ENCODE measurements around the gene SLC10A7. TPM values are rescaled to one million over a fixed set of nuclear protein-coding genes. Genes with fewer than 3 reads are reported as not detected.

Gene SLC10A7
- total and polyA plus RNA-seq, 9 of the 15 experiments (the other 6 are each of a cell fraction or from before 2014, with no cell fraction given) = 6.4 to 22.8 (median 16.1) TPM

DNA sequence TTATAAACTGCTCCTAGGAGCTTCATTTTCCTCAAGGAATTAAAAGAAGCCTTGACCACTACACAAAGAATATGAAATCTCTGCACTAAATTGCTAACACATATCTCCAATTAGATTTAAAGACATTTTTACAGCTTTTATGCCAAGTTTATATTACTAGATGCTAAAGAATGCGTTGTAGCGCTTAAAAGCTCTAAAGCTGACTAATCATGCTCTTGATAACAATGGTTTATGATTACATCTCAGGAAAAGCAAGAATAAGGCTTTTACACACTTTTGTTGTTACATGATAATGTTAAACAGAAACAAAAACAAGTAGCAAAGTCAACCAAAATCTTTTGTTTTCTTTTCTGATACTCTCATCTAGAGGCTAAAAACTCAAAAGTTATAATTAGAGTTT, 44.7 kb downstream of the SLC10A7 start:
- H3K9me1 ChIP-seq (ENCODE audit: control insufficient read depth, insufficient read depth, low read length) = no peaks in the 10 kb centered on the region
- ChIA-PET CTCF (ENCODE audit: low intra/inter-chr PET ratio) (no interaction called here), POLR2A (no interaction called here)
- H3K9me3 ChIP-seq (replicated peaks; ENCODE audit: control insufficient read depth, insufficient read depth, low read depth, low read length) = no peaks in the 10 kb centered on the region
- 0 out of 5 replicates have a peak, but pooled peaks cover 0 to 5% of the 10 kb centered on the region in 2 experiments for H3K4me1 ChIP-seq (replicated peaks in 1 of 2; ENCODE audit: control insufficient read depth in 2 of 2, insufficient read depth in 2 of 2, low read length in 2 of 2)
- H3K36me3 ChIP-seq (ENCODE audit: control insufficient read depth, insufficient read depth, low read length) = no peaks in the 10 kb centered on the region
- H3K27me3 ChIP-seq (ENCODE audit: control insufficient read depth in 2 of 2, insufficient read depth in 2 of 2, low read length in 2 of 2) = no peaks in the 10 kb centered on the region
- no peak overlapping the region for H2AFZ ChIP-seq (ENCODE audit: low read depth, low read length)
- BruUV-seq (replicated peaks) = no TSS peak
- 56% methylated on average over 2 of the region's 2 CpGs for WGBS (ENCODE audit: insufficient coverage, low coverage, missing lambda C conversion rate)
- H3K79me2 ChIP-seq (ENCODE audit: control insufficient read depth, insufficient read depth, low read length) = no peaks in the 10 kb centered on the region
- no peak overlapping the region for H3K4me3 ChIP-seq
- in situ Hi-C loops (cut with MboI) = no loop called here
- DNase-seq (ENCODE audit: extremely low read depth in 1 of 4, low spot score in 3 of 4) = no peak
- intact Hi-C loops (cut with micrococcal nuclease) = no loop called here
- no peak overlapping the region for H3K4me2 ChIP-seq (ENCODE audit: insufficient read depth, low read length)
- no peak overlapping the region for H3K27ac ChIP-seq (ENCODE audit: extremely low read depth, low read depth, low read length)
- H4K20me1 ChIP-seq (replicated peaks; ENCODE audit: control insufficient read depth, insufficient read depth, low read length) = no peaks in the 10 kb centered on the region
- no peak for ATAC-seq
- H3K9ac ChIP-seq (ENCODE audit: insufficient read depth in 1 of 2, low read depth in 2 of 2, low read length in 2 of 2) = no peak overlapping the region
- TF ChIP-seq TRIM25 (IDR thresholded peaks at IDR 0.05; ENCODE audit: borderline replicate concordance) = no peak
- FAIRE-seq = no peak

DNA sequence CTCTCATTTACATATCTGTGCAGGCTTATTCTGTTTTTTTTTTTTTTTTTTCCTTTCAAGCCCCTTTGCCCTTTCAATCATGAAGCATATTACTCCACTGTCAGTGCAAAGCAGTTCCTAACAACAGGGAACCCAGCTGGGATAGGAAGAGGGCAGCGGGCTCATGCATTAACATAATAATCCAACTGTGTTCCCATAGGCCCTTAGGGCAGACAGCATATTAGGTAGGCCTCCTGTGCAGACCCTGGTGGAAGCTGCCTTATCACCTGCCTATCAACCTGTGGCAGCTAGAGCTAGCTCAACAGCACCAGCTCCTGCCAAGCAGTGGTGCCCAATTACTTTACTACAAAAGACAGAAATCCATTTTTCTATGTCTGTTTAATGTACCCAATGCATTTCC, 49.3 kb downstream of the SLC10A7 start:
- peak; percentile 44 for FAIRE-seq
- POLR2A ChIA-PET = no interaction called here
- DNase-seq (ENCODE audit: extremely low read depth in 1 of 4, low spot score in 3 of 4) = no peak
- H3K4me2 ChIP-seq (ENCODE audit: insufficient read depth, low read length) = no peak overlapping the region
- no peak overlapping the region for H3K27ac ChIP-seq (ENCODE audit: extremely low read depth, low read depth, low read length)
- H3K4me1 ChIP-seq (replicated peaks in 1 of 2; ENCODE audit: control insufficient read depth in 2 of 2, insufficient read depth in 2 of 2, low read length in 2 of 2) = 0 out of 5 replicates have a peak, but pooled peaks cover 0 to 5% of the 10 kb centered on the region in 2 experiments
- TF ChIP-seq, protein P1, sequence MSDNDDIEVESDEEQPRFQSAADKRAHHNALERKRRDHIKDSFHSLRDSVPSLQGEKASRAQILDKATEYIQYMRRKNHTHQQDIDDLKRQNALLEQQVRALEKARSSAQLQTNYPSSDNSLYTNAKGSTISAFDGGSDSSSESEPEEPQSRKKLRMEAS (CRISPR knock-in tag; IDR thresholded peaks at IDR 0.05) = no peak
- no peak for TF ChIP-seq PHF8 (IDR thresholded peaks at IDR 0.05; ENCODE audit: borderline replicate concordance, low read length)
- no peak for TF ChIP-seq TSHZ1 (CRISPR knock-in tag; IDR thresholded peaks at IDR 0.05)
- no peak for TF ChIP-seq GTF2F1 (IDR thresholded peaks at IDR 0.05; ENCODE audit: low read depth, low read length)
- H3K79me2 ChIP-seq (ENCODE audit: control insufficient read depth, insufficient read depth, low read length) = no peaks in the 10 kb centered on the region
- H3K27me3 ChIP-seq (ENCODE audit: control insufficient read depth in 2 of 2, insufficient read depth in 2 of 2, low read length in 2 of 2) = no peaks in the 10 kb centered on the region
- 100% methylated on average over 1 of the region's 1 CpG for WGBS (ENCODE audit: insufficient coverage, low coverage, missing lambda C conversion rate)
- H3K36me3 ChIP-seq (ENCODE audit: control insufficient read depth, insufficient read depth, low read length) = no peaks in the 10 kb centered on the region
- ATAC-seq = no peak
- intact Hi-C loops (cut with micrococcal nuclease) (no loop called here), in situ Hi-C loops (cut with MboI) (no loop called here)
- CTCF ChIA-PET (ENCODE audit: low intra/inter-chr PET ratio) = no interaction called here
- H4K20me1 ChIP-seq (replicated peaks; ENCODE audit: control insufficient read depth, insufficient read depth, low read length) = no peaks in the 10 kb centered on the region
- H3K9me3 ChIP-seq (replicated peaks; ENCODE audit: control insufficient read depth, insufficient read depth, low read depth, low read length) = no peaks in the 10 kb centered on the region
- BruUV-seq (replicated peaks) = no TSS peak
- no peak overlapping the region for H3K9ac ChIP-seq (ENCODE audit: insufficient read depth in 1 of 2, low read depth in 2 of 2, low read length in 2 of 2)
- no peak overlapping the region for H3K4me3 ChIP-seq
- no peaks in the 10 kb centered on the region for H3K9me1 ChIP-seq (ENCODE audit: control insufficient read depth, insufficient read depth, low read length)
- H2AFZ ChIP-seq (ENCODE audit: low read depth, low read length) = no peak overlapping the region

Measured in K562 (cell line).